ENCODE measurements around the gene MINDY2.
"Not testable (repeated sequence)": the region's sequence is repeated elsewhere in the genome, so short reads cannot be mapped to it uniquely, and the experiment has no call there.

- not testable (repeated sequence) for TF ChIP-seq CREM (CRISPR knock-in tag; IDR thresholded peaks at IDR 0.05); CTCF (IDR thresholded peaks at IDR 0.05); MXD4 (CRISPR knock-in tag; IDR thresholded peaks at IDR 0.05; ENCODE audit: borderline replicate concordance); ZNF416 (CRISPR knock-in tag; IDR thresholded peaks at IDR 0.05); SP1 (CRISPR knock-in tag; conservative IDR thresholded peaks at IDR 0.05); ZNF219 (CRISPR knock-in tag; IDR thresholded peaks at IDR 0.05; ENCODE audit: borderline replicate concordance); CREB1 (CRISPR knock-in tag; IDR thresholded peaks at IDR 0.05); ZNF232 (CRISPR knock-in tag; IDR thresholded peaks at IDR 0.05)
Observed at GRCh38 chr15:58768601-58769004, 2.5 kb upstream of the MINDY2 start.

All from WTC11 (cell line).